WTC11 (cell line): ENCODE measurements around the gene ELFN1.

Experiments used
- AFF4 ChIP-seq: sonication (generic); formaldehyde crosslinking; IDR thresholded peaks from 2 replicates; pipeline ENCODE4 v1.8.1; 2023; ENCODE audit warnings: mild to moderate bottlenecking, missing genetic modification reagents, borderline replicate concordance
- ATF1 ChIP-seq: sonication (generic); formaldehyde crosslinking; IDR thresholded peaks from 2 replicates; pipeline ENCODE4 v1.8.1; 2023; ENCODE audit warnings: mild to moderate bottlenecking, moderate library complexity, missing genetic modification reagents
- CTCF ChIP-seq: fragments of 200-600 bp; IDR thresholded peaks from 2 replicates; pipeline ENCODE4 v1.8.0; 2022; ENCODE audit warnings: antibody characterized with exemption
- ETV6 ChIP-seq: sonication (generic); formaldehyde crosslinking; IDR thresholded peaks from 2 replicates; pipeline ENCODE4 v1.8.1; 2022; ENCODE audit warnings: mild to moderate bottlenecking, missing genetic modification reagents
- KAT7 ChIP-seq: sonication (generic); formaldehyde crosslinking; IDR thresholded peaks from 2 replicates; pipeline ENCODE4 v1.8.1; 2023; ENCODE audit warnings: missing genetic modification reagents, mild to moderate bottlenecking, borderline replicate concordance
- ZNF232 ChIP-seq: sonication (generic); formaldehyde crosslinking; IDR thresholded peaks from 2 replicates; pipeline ENCODE4 v1.8.0; 2022; ENCODE audit warnings: mild to moderate bottlenecking, missing genetic modification reagents

DNA sequence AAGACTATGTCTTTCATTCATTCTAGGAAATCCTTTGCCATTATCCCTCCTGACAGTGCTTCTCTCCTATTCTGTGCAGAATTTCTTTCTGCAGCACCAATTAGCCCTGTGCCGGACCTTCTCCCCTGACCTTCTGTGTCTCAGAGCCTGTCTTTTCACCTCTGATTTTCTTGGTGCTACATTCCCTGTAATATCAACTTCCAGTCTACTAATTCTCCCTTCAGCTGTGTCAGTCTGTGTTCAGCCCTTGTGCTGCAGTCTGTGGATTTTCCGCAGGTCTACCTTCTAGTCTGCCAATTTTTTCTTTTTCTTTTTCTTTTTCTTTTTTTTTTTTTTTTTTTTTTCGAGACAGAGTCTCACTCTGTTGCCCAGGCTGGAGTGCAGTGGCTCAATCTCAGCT, 115.8 kb downstream of the ELFN1 start:
- TF ChIP-seq CTCF (no peak), AFF4 (CRISPR knock-in tag) (no peak), ZNF232 (CRISPR knock-in tag) (no peak), ATF1 (CRISPR knock-in tag) (no peak), ETV6 (CRISPR knock-in tag) (no peak), KAT7 (no peak)
